GM18499 (cell line): ENCODE measurements around the gene ZC3H10.
"Not testable (repeated sequence)": the region's sequence is repeated elsewhere in the genome, so short reads cannot be mapped to it uniquely, and the experiment has no call there.

ENCODE experiments used
- ATAC-seq: cut with Tn5 transposase; IDR thresholded peaks from one replicate; pipeline ENCODE4 v1.9.1; 2021; ENCODE audit warnings: moderate number of reproducible peaks; ENCODE audit not compliant: insufficient read depth, unreplicated experiment

ZC3H10 gene

GRCh38 chr12:56101045-56101444 lies 17.0 kb upstream of the ZC3H10 start:
- ATAC-seq = no peak

GRCh38 chr12:56102683-56103065 lies 15.4 kb upstream of the ZC3H10 start:
- no peak for ATAC-seq

- ATAC-seq = no peak
Measured at GRCh38 chr12:56103066-56103711, 14.9 kb upstream of the ZC3H10 start.

GRCh38 chr12:56103823-56104108 lies 14.3 kb upstream of the ZC3H10 start:
- ATAC-seq = no peak

GRCh38 chr12:56104109-56104814 lies 13.8 kb upstream of the ZC3H10 start, which contains the start of gene PA2G4:
PA2G4 (plus strand) TSS chr12:56104559; CDS start chr12:56104738, 179 bp downstream.
- ATAC-seq = peak; percentile 73

GRCh38 chr12:56104815-56105608 lies 13.1 kb upstream of the ZC3H10 start:
- peak; percentile 4 for ATAC-seq

GRCh38 chr12:56105609-56105902 lies 12.5 kb upstream of the ZC3H10 start:
- no peak for ATAC-seq

- ATAC-seq = no peak
Measured at GRCh38 chr12:56107242-56107641, 10.8 kb upstream of the ZC3H10 start.

- no peak for ATAC-seq
Measured at GRCh38 chr12:56110571-56110970, 7.5 kb upstream of the ZC3H10 start.

GRCh38 chr12:56114084-56114483 lies 4.0 kb upstream of the ZC3H10 start:
- no peak for ATAC-seq

- ATAC-seq = no peak
Measured at GRCh38 chr12:56115329-56115728, 2.7 kb upstream of the ZC3H10 start.

- ATAC-seq = peak; percentile 31
Measured at GRCh38 chr12:56116267-56117081, 1.6 kb upstream of the ZC3H10 start, which contains the start of gene RPL41. RPL41 (plus strand) TSS chr12:56116633.

GRCh38 chr12:56117082-56117706 lies 872 bp upstream of the ZC3H10 start:
- ATAC-seq = not testable (repeated sequence)

GRCh38 chr12:56118688-56119357 lies 757 bp downstream of the ZC3H10 start:
- ATAC-seq = no peak

- no peak for ATAC-seq
Measured at GRCh38 chr12:56119361-56119796, 1.3 kb downstream of the ZC3H10 start.

- ATAC-seq = no peak
Measured at GRCh38 chr12:56120158-56120846, 2.2 kb downstream of the ZC3H10 start.

- no peak for ATAC-seq
Measured at GRCh38 chr12:56121204-56121870, 3.3 kb downstream of the ZC3H10 start.

- no peak for ATAC-seq
Measured at GRCh38 chr12:56122637-56123036, 4.6 kb downstream of the ZC3H10 start.
